Ramos (cell line): ENCODE data around the gene ARMC3.

ENCODE experiments used
- in situ Hi-C: fragments of 300-500 bp; cut with MboI; formaldehyde crosslinking; loops from one replicate; pipeline ENCODE4 v1.14.3; 2022; ENCODE audit warnings: low sequenced_read_pairs; ENCODE audit not compliant: unreplicated experiment

ARMC3 gene

DNA sequence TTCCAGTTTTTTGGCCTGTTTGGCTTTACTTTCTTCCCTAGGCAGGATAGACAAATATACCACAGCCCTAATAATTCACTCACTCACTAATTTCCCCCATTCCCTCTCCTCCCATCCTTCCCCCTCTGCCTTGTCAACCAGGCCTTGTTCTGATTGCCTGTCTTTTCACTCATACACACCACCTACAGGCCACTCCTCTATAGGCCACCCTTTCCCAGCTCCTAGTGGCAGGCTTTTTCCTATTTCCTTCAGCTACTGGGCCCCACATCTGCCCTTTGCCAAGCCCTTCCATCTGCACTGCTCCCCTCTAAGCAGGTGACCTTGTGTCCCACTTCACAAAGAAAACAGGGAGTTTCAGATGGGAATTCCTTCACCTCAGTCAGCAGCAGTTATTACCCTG is 107.7 kb downstream of the ARMC3 start:
- in situ Hi-C loops, result no loop called here

DNA sequence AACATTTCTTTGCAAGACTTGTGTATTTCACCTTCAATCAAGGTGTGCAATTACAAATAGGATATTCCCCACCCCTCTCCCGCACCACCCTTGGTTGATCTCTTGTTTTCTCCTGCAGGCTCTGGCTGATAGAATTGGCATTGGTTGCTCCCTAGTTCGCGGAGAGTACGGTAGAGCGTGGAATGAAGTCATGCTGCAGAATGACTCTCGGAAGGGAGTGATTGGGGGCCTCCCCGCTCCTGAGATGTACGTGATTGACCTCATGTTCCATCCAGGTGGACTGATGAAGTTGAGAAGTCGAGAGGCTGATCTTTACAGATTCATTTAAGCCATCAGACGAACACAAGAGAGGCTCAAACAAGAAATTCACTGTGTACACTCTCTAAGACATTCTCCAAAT is 109.3 kb downstream of the ARMC3 start:
- in situ Hi-C loops, result no loop called here

DNA sequence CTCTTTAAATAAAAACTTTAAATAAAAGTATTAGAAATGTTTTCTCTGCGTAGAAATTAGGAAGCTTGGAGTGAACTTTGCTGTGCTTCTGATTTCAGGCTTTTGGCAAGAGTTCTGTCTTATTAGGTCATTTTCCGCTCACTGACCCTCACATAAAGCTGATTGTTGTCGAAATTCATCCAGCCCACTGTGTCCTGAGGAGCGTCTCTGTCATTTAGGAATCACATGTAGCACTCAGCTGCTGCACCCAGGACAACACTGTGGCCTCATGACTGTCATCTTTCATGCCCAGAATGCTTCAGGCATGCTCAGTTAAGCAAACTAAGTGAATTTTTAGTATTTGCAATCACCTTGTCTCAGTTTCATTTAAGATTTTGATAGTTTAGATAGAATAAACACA is 109.7 kb downstream of the ARMC3 start:
- in situ Hi-C loops, result no loop called here

DNA sequence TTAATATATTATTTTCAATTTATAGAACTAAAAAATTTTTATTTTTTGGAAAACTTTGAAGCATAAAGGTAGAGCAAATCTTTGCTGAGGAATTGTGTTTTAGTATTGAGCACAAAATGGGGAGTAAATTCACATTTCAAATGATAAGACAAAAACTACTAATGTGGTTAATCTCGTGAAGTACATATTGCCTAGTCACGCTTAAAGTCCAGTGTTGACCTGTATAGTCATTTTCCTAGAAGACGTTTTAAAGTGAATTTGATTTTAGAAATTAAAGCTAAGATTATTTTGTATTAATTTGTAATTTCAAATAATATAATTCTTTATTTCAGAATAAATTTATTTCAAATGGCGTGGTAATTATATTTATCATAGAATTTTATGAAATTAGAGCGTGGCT is 110.3 kb downstream of the ARMC3 start:
- in situ Hi-C loops, result no loop called here

DNA sequence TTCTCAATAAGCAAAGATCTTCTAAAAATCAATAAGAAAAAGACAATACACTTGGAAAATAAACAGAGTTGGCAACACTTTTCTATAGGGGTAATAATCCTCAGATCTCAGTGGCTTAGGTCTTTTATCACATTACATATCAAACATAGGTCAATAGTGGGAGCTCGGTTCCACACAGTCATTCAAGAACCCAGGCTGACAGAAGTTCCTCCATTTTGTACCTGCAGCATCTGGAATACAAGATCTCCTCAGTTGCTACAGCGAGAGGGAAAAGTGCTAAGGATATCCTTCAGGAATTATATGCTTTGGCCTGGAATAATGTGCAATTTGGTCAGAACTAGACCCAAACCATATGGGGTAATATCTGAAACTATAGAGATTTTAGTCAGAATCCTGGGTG is 112.1 kb downstream of the ARMC3 start:
- in situ Hi-C loops, result no loop called here

DNA sequence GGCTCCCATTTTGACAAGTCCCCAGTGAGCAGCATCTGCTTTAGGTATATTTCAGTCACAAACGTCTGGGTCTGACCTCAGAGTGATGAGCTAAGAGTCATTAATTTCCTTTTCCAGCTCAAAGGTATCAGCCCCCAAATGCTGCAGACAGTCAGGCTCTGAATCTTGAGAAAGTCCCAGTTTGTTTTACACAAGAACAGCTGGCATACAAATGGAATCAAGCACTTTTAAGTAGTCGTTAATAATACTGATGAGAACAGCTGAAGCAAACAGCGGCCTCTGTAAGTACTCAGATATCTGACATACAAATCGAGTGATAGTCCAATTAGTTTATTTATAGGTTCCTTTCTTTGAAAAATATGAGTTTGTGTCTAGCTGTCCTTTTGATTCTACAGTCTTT is 118.2 kb downstream of the ARMC3 start:
- in situ Hi-C loops, result no loop called here

DNA sequence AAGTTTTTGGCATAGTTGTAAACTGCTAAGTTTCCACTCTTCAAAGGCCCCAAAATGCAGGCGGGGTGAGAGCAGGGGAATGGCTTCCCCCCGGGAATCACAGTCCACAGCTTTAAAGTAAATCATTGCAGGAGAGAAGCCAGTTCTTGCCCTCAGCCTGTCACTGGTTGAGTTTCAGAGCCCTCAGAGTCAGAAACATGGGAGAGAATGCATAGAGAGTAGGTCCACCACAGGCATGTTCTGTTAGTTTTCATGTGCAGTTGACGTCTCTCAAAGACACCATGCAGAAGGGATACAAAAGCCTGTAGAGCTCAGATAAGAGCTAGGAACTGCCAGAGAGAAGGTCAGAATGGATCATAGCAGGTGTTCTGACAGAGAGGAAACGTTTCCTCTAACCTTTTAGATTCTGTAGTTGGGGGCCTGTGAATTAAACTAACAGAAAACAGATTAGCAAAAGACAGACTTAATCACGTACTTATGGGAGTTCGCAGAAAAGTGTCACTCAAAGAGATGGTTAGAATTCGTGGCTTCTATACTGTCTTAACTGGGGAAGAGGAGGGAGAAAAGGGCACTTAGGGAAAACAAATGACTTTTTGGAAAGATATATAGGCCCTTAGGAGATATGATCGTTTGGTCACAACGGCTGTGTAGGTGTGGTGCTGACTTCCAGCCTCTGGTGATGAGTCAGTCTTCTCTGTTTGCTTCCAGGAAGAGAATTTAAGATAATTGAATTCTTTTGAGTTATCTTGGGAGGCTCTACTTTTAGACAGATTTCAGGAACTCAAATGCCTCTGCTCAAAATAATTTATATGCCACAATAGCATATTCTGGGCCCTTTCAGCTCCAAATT is 119.6 kb downstream of the ARMC3 start:
- in situ Hi-C loops, result no loop called here

DNA sequence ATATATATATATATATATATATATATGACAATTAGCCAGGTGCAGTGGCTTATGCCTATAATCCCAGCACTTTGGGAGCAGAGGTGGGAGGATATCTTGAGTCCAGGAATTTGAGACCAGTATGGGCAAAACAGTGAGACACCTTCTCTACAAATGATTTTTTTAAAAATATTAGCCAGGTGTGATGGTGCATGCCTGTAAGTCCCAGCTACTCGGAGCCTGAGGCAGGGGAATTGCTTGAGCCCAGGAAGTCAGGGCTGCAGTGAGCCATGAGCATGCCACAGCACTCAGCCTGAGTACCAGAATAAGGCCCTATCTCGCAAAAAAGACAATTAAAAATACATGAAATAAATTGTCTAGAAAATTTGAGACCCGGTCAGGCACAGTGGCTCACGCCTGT is 120.3 kb downstream of the ARMC3 start:
- in situ Hi-C loops, result no loop called here

DNA sequence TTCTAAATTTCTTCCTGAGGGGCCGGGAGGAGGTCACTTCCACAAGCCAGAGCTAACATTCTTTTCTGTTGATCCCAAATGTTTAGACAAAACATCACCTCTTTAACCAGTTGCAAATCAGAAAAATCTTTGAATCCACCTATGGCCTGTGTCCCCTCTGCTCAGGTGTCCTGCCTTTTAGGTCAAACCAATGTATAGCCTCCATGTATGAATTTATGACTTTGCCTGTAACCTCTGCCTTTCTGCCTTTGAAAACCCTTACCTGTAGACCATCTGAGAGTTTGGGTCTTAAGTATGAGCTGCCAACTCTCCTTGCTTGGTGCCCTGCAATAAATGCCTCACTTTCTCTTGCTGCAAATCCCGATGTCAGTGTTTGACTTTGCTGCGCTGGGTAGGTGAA is 123.4 kb downstream of the ARMC3 start:
- in situ Hi-C loops, result no loop called here

DNA sequence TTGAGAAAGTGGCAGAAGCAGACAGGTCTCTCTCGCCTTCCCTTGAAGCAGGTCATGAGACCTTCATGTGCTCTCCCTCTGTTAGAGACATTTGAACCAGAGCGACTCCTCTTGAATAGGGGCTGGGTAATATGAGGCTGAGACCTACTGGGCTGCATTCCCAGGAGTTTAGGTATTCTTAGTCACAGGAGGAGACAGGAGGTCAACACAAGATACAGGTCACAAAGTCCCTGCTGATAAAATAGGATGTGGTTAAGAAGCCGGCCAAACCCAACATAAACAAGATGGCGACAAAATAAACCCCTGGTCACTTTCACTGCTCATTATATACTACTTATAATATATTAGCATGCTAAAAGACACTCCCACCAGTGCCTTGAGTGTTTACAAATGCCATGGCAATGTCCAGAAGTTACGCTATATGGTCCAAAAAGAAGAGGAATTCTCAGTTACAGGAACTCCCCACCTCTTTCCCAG is 124.0 kb downstream of the ARMC3 start:
- in situ Hi-C loops, result no loop called here

DNA sequence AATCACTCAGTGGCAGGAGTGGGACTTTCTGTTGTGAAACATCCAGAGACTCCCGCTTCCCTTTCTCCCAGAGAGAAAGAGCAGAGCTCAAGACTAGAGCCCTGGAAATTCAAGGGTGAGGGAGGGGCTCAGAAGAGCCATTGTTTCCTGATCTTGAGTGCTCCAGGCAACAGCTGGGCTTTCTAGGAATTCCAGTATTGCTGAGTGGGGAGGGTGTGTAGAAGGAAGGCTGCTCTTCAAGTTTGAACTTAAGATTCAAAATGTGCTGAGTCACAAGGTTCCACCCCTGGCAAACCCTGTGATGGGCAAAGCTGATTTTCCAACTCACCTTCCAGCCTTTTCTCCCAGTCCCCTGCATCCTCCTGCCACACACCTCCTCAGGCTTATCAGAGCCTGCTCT is 125.2 kb downstream of the ARMC3 start:
- in situ Hi-C loops, result no loop called here

DNA sequence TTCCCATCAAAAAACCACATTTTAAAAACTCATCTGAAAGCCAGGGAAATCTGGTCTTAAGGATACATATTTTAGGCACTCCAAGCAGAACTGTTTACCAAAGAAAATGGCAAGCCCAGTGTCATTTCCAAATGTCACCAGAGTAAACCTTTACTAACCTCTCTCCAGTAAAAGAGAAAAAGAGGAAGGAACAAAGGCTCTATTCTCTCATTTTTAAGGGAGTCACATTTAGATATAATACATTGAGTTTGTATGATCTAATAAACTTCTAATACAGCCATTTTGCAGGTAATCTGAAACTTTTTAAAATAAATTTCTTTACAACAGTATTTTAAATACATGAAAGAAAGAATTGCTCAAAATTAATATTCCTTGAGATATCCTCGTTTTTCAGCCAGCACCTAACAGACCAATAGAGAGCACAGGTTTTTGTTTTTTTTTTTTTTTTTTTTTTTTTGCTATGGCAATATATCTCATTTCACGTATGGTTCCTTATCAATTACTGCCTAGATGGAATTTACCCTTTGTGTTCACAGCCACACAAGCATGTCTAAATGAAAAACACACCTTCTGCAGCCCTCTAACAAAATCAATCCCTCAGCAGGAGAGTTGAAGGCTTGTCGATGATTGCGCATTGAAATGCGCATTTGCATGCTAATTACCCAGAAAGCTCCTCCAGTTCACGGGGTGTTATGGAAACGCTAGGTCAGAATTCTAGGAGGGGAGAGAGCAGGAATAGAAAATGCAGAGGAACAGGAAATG is 127.8 kb downstream of the ARMC3 start:
- in situ Hi-C loops, result no loop called here

DNA sequence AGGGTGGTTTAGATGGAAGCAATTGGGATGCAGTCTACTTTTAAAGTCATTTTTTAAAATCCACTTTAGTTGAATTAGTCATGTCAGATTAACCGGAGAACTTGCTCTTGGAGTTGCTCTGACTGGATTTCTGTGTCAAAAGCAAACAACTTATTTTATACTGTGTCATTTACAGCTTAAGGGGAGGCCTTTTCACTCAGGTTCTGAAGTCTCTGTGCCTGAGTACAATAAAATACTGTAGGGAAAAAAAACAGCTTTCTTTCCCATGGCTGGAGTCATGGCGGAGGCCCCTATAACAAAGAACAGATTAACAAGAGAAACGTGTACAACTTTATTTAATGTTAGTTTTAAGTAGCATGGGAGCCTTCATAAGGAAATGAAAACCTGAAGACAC is 128.3 kb downstream of the ARMC3 start:
- in situ Hi-C loops, result no loop called here

DNA sequence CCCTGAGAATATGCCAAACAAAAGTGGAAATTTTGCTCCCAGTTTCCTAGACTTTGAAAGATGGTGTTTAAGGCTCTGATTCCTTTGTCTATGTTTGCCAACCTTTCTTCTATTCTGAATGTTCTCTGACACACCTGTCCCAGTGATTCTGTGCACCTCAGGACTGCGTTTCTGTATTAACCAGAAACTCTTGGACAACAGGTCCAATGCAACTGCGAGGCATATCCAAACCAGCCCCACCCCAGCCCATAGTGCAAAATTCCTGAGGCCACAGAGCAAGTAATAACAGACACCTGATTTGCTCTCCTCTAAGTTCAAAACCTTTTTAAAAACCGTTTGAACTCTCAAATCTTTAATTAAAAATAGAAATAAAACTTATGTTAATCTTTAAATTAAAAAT is 130.5 kb downstream of the ARMC3 start:
- in situ Hi-C loops, result no loop called here

DNA sequence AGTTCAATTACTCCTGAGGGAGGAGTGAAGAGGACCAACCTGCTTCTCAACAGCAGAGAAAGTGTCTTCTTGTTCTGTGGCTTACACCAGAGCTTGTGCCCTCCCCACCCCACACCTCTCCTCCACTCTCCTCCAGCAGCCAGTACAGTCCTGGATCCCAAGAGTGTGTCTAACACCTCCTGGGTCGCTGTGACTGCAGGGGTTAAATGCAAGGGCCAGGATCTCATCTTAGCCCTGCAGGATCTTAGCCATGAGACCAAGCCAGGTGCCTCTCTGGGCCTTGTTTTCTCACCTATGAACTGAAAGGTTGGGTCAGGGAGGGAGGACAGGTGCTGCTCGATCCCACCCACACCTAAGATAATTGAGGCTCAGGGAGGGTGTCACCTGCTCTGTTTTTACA is 133.1 kb downstream of the ARMC3 start:
- in situ Hi-C loops, result loop anchor here (10.0 kb wide), 1 partner anchor 1066 kb away; no protein-coding TSS in a partner anchor

DNA sequence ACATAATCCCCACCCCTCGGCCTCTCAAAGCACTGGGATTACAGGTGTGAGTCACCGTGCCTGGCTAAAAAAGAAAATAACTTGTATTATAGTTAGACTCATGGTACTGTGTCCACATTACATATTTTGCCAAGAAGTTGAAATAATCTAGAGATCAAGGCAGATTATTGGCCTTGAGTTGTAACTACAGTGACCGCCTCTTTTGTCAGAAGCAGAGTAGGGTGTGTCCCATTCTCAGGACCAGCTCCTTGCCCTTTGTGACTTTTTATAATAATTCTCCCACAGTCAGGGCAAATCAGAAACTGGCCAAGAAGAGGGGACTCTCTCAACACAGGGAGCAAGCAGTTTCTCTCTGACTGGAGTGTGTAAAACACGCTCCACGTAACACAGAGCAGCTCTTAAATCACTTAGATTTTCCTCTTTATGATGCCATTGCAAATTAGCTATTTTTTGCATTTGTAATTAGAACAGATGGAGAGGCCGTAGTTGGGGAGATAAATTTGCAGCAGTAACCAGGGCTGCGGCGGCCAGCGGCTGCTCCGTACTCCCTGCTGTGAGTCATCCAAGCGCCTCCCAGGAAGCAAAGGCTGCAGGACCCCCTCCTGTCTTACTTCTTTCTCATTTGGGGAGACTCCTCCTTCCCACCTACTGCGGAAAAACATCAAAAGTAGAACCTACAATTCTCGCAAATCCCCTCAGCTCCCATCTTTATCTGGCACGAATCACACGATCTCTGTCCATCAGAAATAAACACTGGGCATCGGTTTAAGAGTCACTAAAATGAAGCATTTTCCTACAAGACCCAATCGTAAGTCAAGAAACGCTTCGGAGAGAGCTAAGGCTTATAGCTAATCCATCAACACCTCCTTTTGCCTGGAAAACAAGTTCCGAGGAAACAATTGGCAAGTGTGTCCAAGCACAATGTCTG is 135.5 kb downstream of the ARMC3 start:
- in situ Hi-C loops, result loop anchor here (10.0 kb wide), 1 partner anchor 1069 kb away; no protein-coding TSS in a partner anchor

DNA sequence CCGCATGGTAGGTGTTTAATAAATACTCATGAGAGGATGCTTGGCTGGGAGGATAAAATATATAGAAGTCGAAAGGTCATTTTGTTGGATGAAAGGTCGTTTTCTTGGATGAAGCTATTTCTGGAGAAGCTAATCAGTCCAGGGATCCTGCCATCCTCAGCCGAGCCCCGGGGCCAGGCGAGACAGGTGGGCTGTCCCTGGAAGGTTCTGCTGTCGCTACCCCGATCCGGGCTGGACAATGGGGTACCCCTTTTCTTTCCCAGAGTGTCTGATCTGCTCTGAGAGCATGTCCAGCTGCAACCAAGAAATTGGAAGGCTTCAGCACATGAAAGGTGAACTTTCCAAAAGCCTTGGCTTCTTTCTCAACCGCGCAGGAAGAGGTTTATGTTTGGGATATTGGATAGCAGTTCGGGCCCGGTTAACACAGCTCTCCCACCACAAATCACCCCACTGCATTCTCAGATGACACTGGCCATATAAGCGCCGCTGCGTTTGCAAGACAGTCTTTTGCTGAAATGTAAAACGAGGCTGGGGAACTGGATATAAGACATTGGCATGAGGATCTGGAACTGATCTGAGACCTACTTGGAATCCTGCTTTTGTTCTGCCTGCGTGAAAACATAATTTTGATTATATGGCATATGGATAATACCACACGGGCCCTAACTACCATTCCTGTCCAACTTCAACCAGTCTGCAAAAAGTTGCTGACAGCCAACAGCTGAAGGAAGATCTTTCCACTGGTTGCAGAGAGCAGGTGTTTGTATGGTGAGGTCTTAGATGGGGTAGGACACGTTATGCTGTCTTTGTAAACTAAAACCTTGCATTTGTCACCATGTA is 136.3 kb downstream of the ARMC3 start:
- in situ Hi-C loops, result loop anchor here (10.0 kb wide), 1 partner anchor 1069 kb away; no protein-coding TSS in a partner anchor

DNA sequence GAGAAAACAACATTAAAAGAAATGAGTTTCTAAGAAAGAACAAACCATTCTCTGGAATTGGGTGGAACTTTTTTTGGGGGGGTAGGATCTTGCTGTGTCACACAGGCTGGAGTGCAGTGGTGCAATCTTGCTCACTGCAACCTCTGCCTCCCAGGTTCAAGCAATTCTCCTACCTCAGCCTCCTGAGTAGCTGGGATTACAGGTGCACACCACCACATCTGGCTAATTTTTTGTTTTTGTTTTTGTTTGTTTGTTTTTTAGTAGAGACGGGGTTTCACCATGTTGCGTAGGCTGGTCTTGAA is 136.9 kb downstream of the ARMC3 start:
- in situ Hi-C loops, result loop anchor here (10.0 kb wide), 1 partner anchor 1070 kb away; no protein-coding TSS in a partner anchor

DNA sequence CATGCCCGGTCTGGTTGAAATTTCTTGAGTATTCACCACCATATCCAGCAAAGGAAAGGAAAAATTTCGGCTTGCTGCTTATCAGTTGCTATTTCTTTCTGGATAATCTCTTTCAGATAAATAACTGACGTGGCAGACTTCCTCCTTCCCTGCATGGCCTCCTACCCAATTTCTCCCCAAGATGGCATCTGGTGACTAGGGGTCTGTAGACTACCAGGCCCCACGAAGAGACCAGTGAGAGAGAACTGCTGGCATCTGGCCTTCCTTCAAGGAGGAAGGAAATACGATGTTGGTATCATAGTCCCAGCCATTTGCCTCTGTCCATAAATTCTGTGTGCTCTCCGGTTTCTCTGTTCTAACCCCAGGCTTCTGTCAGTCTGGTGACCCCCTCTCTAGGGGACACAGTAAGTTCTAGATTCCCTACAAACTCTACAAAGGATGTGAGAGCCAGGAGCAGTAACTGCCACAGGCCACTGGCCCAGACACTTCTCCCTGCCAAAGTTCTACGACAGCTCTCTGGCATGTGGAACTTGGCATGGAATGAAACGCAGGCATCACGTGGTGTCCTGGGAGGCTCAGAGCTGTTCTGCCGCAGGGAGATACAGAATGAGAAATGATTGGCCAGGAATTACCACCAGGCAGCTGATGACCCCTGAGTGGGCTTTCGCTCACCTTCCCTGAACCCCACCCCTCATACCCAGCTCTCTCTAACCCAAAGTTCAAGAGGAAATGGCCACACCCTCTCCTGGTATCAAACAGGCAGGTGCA is 137.5 kb downstream of the ARMC3 start:
- in situ Hi-C loops, result loop anchor here (10.0 kb wide), 1 partner anchor 1071 kb away; no protein-coding TSS in a partner anchor
